NT2/D1 (cell line): ENCODE measurements around the gene CAMTA1.

Experiments used
- DNase-seq: peaks from one replicate; pipeline ENCODE4 v3.0.0-alpha.2; 2011; ENCODE audit warnings: low read depth, low spot score
- H3K27me3 ChIP-seq: 2 replicates; pipeline ENCODE4 v1.6.0; 2011; ENCODE audit warnings: mild to moderate bottlenecking; ENCODE audit not compliant: insufficient read length, insufficient read depth
- H3K36me3 ChIP-seq: 2 replicates; pipeline ENCODE4 v1.6.1; 2011; ENCODE audit warnings: mild to moderate bottlenecking, low read length, mixed read lengths; ENCODE audit not compliant: insufficient read depth, insufficient read length
- H3K4me1 ChIP-seq: 2 replicates; pipeline ENCODE4 v1.5.1; 2011; ENCODE audit not compliant: insufficient read depth, insufficient read length
- H3K4me3 ChIP-seq: 2 replicates; pipeline ENCODE4 v1.5.1; 2011; ENCODE audit warnings: low read depth; ENCODE audit not compliant: insufficient read length
- H3K9ac ChIP-seq: 2 replicates; pipeline ENCODE4 v1.6.0; 2011; ENCODE audit warnings: low read depth; ENCODE audit not compliant: insufficient read length
- H3K9me3 ChIP-seq: 2 replicates; pipeline ENCODE4 v1.5.1; 2011; ENCODE audit warnings: mild to moderate bottlenecking, low read length; ENCODE audit not compliant: insufficient read depth
- SUZ12 ChIP-seq: IDR thresholded peaks from 2 replicates; pipeline ENCODE4 v1.6.1; 2011; ENCODE audit not compliant: insufficient read length, insufficient read depth; ENCODE audit errors: extremely low read depth
- YY1 ChIP-seq: IDR thresholded peaks from 2 replicates; pipeline ENCODE4 v1.6.1; 2011; ENCODE audit not compliant: insufficient read length, insufficient read depth
- ZNF274 ChIP-seq: IDR thresholded peaks from 2 replicates; pipeline ENCODE4 v1.6.1; 2011; ENCODE audit warnings: mild to moderate bottlenecking, low read depth, low read length

CAMTA1 gene

GRCh38 chr1:7313826-7314225, 528.6 kb downstream of the CAMTA1 start:
- TF ChIP-seq SUZ12, result no peak
- no peak for TF ChIP-seq ZNF274
- no peak for TF ChIP-seq YY1
- Histone ChIP-seq H3K4me3 (no peak overlapping the region), H3K36me3 (no peaks in the 10 kb centered on the region), H3K4me1 (no peaks in the 10 kb centered on the region), H3K9me3 (no peaks in the 10 kb centered on the region), H3K27me3 (no peaks in the 10 kb centered on the region), H3K9ac (no peak overlapping the region)
- no peak for DNase-seq

- Histone ChIP-seq H3K27me3 (no peaks in the 10 kb centered on the region), H3K9ac (no peak overlapping the region), H3K36me3 (no peaks in the 10 kb centered on the region), H3K4me1 (no peaks in the 10 kb centered on the region), H3K4me3 (no peak overlapping the region), H3K9me3 (no peaks in the 10 kb centered on the region)
- DNase-seq, result no peak
- TF ChIP-seq SUZ12 (no peak), YY1 (no peak), ZNF274 (no peak)
Observed at GRCh38 chr1:7315316-7315715, 530.1 kb downstream of the CAMTA1 start.

- H3K9me3 ChIP-seq, result no peaks in the 10 kb centered on the region
- H3K36me3 ChIP-seq, result no peaks in the 10 kb centered on the region
- no peak for DNase-seq
- H3K27me3 ChIP-seq, result no peaks in the 10 kb centered on the region
- no peaks in the 10 kb centered on the region for H3K4me1 ChIP-seq
- H3K4me3 ChIP-seq, result no peak overlapping the region
- H3K9ac ChIP-seq, result no peak overlapping the region
- TF ChIP-seq YY1 (no peak), SUZ12 (no peak), ZNF274 (no peak)
Observed at GRCh38 chr1:7315946-7316345, 530.7 kb downstream of the CAMTA1 start.

- no peak for DNase-seq
- no peak overlapping the region for H3K9ac ChIP-seq
- no peak for TF ChIP-seq YY1
- TF ChIP-seq ZNF274, result no peak
- TF ChIP-seq SUZ12, result no peak
- no peak overlapping the region for H3K4me3 ChIP-seq
- H3K9me3 ChIP-seq, result no peaks in the 10 kb centered on the region
- H3K4me1 ChIP-seq, result no peaks in the 10 kb centered on the region
- H3K27me3 ChIP-seq, result no peaks in the 10 kb centered on the region
- H3K36me3 ChIP-seq, result no peaks in the 10 kb centered on the region
Observed at GRCh38 chr1:7317888-7318287, 532.6 kb downstream of the CAMTA1 start.

- H3K4me3 ChIP-seq, result no peak overlapping the region
- no peak for DNase-seq
- no peaks in the 10 kb centered on the region for H3K27me3 ChIP-seq
- TF ChIP-seq SUZ12 (no peak), ZNF274 (no peak), YY1 (no peak)
- H3K4me1 ChIP-seq, result no peaks in the 10 kb centered on the region
- no peaks in the 10 kb centered on the region for H3K36me3 ChIP-seq
- no peak overlapping the region for H3K9ac ChIP-seq
- H3K9me3 ChIP-seq, result no peaks in the 10 kb centered on the region
Observed at GRCh38 chr1:7319196-7319595, 533.9 kb downstream of the CAMTA1 start.

GRCh38 chr1:7320661-7321060, 535.4 kb downstream of the CAMTA1 start:
- no peak for TF ChIP-seq SUZ12
- TF ChIP-seq YY1, result no peak
- TF ChIP-seq ZNF274, result no peak

GRCh38 chr1:7322283-7322785, 537.1 kb downstream of the CAMTA1 start:
- Histone ChIP-seq H3K36me3 (no peaks in the 10 kb centered on the region), H3K9me3 (no peaks in the 10 kb centered on the region), H3K4me3 (no peak overlapping the region), H3K9ac (no peak overlapping the region), H3K4me1 (no peaks in the 10 kb centered on the region), H3K27me3 (no peaks in the 10 kb centered on the region)
- no peak for DNase-seq
- TF ChIP-seq ZNF274 (no peak), SUZ12 (no peak), YY1 (no peak)

More at GRCh38 chr1:7320661-7321060, 535.4 kb downstream of the CAMTA1 start:
- no peak overlapping the region for H3K4me3 ChIP-seq
- no peaks in the 10 kb centered on the region for H3K4me1 ChIP-seq
- H3K9ac ChIP-seq, result no peak overlapping the region
- no peaks in the 10 kb centered on the region for H3K36me3 ChIP-seq
- no peaks in the 10 kb centered on the region for H3K9me3 ChIP-seq
- no peaks in the 10 kb centered on the region for H3K27me3 ChIP-seq
- DNase-seq, result no peak

- no peaks in the 10 kb centered on the region for H3K36me3 ChIP-seq
- H3K4me1 ChIP-seq, result no peaks in the 10 kb centered on the region
- TF ChIP-seq ZNF274, result no peak
- no peak for TF ChIP-seq SUZ12
- no peak for TF ChIP-seq YY1
- peaks cover 3% of the 10 kb centered on the region for H3K9me3 ChIP-seq
- H3K4me3 ChIP-seq, result no peak overlapping the region
- H3K9ac ChIP-seq, result no peak overlapping the region
- no peak for DNase-seq
- H3K27me3 ChIP-seq, result no peaks in the 10 kb centered on the region
Observed at GRCh38 chr1:7322912-7323311, 537.7 kb downstream of the CAMTA1 start.
